ENCODE data around the gene KLF15. TPM values are rescaled to one million over a fixed set of nuclear protein-coding genes. Genes with fewer than 3 reads are reported as not detected.

KLF15 gene
- total RNA-seq, 1 experiment from 2014 or later: not detected

GRCh38 chr3:126349611-126350501 is 7.4 kb downstream of the KLF15 start:
- Histone ChIP-seq H3K27ac (ENCODE audit: low read length) (no peak overlapping the region), H2AFZ (ENCODE audit: low read length) (no peak overlapping the region), H3K4me1 (ENCODE audit: insufficient read depth, low read length) (no peaks in the 10 kb centered on the region), H3K79me2 (ENCODE audit: low read length) (no peaks in the 10 kb centered on the region), H3K4me2 (ENCODE audit: low read length) (no peak overlapping the region), H3F3A (ENCODE audit: low read length, unreplicated experiment) (no peaks in the 10 kb centered on the region), H3K9me2 (replicated peaks; ENCODE audit: low read length) (no peaks in the 10 kb centered on the region), H4K20me1 (ENCODE audit: low read length) (no peaks in the 10 kb centered on the region), H3K4me3 (ENCODE audit: low read length) (no peak overlapping the region), H3K9me3 (ENCODE audit: low read length) (no peaks in the 10 kb centered on the region), H3K36me3 (ENCODE audit: low read depth, low read length) (no peaks in the 10 kb centered on the region), H3K9ac (ENCODE audit: low read length) (no peak overlapping the region), H3K27me3 (ENCODE audit: low read length) (no peaks in the 10 kb centered on the region)
- BruUV-seq (replicated peaks): no TSS peak
- TF ChIP-seq EZH2phosphoT487 (IDR thresholded peaks at IDR 0.05; ENCODE audit: borderline replicate concordance, low read length) (no peak), EZH2 (IDR thresholded peaks at IDR 0.05; ENCODE audit: low read length, unreplicated experiment) (no peak)
- TF ChIP-seq, protein P1, sequence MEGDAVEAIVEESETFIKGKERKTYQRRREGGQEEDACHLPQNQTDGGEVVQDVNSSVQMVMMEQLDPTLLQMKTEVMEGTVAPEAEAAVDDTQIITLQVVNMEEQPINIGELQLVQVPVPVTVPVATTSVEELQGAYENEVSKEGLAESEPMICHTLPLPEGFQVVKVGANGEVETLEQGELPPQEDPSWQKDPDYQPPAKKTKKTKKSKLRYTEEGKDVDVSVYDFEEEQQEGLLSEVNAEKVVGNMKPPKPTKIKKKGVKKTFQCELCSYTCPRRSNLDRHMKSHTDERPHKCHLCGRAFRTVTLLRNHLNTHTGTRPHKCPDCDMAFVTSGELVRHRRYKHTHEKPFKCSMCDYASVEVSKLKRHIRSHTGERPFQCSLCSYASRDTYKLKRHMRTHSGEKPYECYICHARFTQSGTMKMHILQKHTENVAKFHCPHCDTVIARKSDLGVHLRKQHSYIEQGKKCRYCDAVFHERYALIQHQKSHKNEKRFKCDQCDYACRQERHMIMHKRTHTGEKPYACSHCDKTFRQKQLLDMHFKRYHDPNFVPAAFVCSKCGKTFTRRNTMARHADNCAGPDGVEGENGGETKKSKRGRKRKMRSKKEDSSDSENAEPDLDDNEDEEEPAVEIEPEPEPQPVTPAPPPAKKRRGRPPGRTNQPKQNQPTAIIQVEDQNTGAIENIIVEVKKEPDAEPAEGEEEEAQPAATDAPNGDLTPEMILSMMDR (conservative IDR thresholded peaks at IDR 0.05; ENCODE audit: low read depth, low read length): no peak
- intact Hi-C loops (cut with micrococcal nuclease): no loop called here
- POLR2A ChIA-PET (ENCODE audit: unreplicated experiment): no interaction called here
- no peak for ATAC-seq
- DNase-seq: no peak
- CTCF ChIA-PET: no interaction called here

GRCh38 chr3:126349071-126349470 is 8.1 kb downstream of the KLF15 start:
- no peak overlapping the region for H3K4me2 ChIP-seq (ENCODE audit: low read length)
- no peaks in the 10 kb centered on the region for H3F3A ChIP-seq (ENCODE audit: low read length, unreplicated experiment)
- no peaks in the 10 kb centered on the region for H3K36me3 ChIP-seq (ENCODE audit: low read depth, low read length)
- TF ChIP-seq EZH2 (IDR thresholded peaks at IDR 0.05; ENCODE audit: low read length, unreplicated experiment) (no peak), EZH2phosphoT487 (IDR thresholded peaks at IDR 0.05; ENCODE audit: borderline replicate concordance, low read length) (no peak)
- TF ChIP-seq, protein P1 (conservative IDR thresholded peaks at IDR 0.05; ENCODE audit: low read depth, low read length): no peak
- H3K4me1 ChIP-seq (ENCODE audit: insufficient read depth, low read length): no peaks in the 10 kb centered on the region
- H3K9me3 ChIP-seq (ENCODE audit: low read length): no peaks in the 10 kb centered on the region
- no peaks in the 10 kb centered on the region for H3K9me2 ChIP-seq (replicated peaks; ENCODE audit: low read length)
- H3K27ac ChIP-seq (ENCODE audit: low read length): no peak overlapping the region
- H3K4me3 ChIP-seq (ENCODE audit: low read length): no peak overlapping the region
- no peaks in the 10 kb centered on the region for H3K79me2 ChIP-seq (ENCODE audit: low read length)
- H3K27me3 ChIP-seq (ENCODE audit: low read length): no peaks in the 10 kb centered on the region
- POLR2A ChIA-PET (ENCODE audit: unreplicated experiment): no interaction called here
- CTCF ChIA-PET: no interaction called here
- H4K20me1 ChIP-seq (ENCODE audit: low read length): no peaks in the 10 kb centered on the region
- no peak overlapping the region for H2AFZ ChIP-seq (ENCODE audit: low read length)
- intact Hi-C loops (cut with micrococcal nuclease): no loop called here
- BruUV-seq (replicated peaks): no TSS peak
- DNase-seq (no peak), ATAC-seq (no peak)
- no peak overlapping the region for H3K9ac ChIP-seq (ENCODE audit: low read length)

- Histone ChIP-seq H3K27me3 (ENCODE audit: low read length) (no peaks in the 10 kb centered on the region), H3K36me3 (ENCODE audit: low read depth, low read length) (no peaks in the 10 kb centered on the region), H3K9ac (ENCODE audit: low read length) (no peak overlapping the region), H3F3A (ENCODE audit: low read length, unreplicated experiment) (no peaks in the 10 kb centered on the region), H3K79me2 (ENCODE audit: low read length) (no peaks in the 10 kb centered on the region), H3K9me3 (ENCODE audit: low read length) (no peaks in the 10 kb centered on the region), H2AFZ (ENCODE audit: low read length) (no peak overlapping the region), H3K4me1 (ENCODE audit: insufficient read depth, low read length) (no peaks in the 10 kb centered on the region), H4K20me1 (ENCODE audit: low read length) (no peaks in the 10 kb centered on the region), H3K27ac (ENCODE audit: low read length) (no peak overlapping the region), H3K4me2 (ENCODE audit: low read length) (no peak overlapping the region), H3K4me3 (ENCODE audit: low read length) (no peak overlapping the region), H3K9me2 (replicated peaks; ENCODE audit: low read length) (no peaks in the 10 kb centered on the region)
- no peak for TF ChIP-seq EZH2 (IDR thresholded peaks at IDR 0.05; ENCODE audit: low read length, unreplicated experiment)
- TF ChIP-seq, protein P1 (conservative IDR thresholded peaks at IDR 0.05; ENCODE audit: low read depth, low read length): 0 out of 2 replicates have a peak, but pooled peaks have one; percentile 8
- no peak for TF ChIP-seq EZH2phosphoT487 (IDR thresholded peaks at IDR 0.05; ENCODE audit: borderline replicate concordance, low read length)
- intact Hi-C loops (cut with micrococcal nuclease): no loop called here
- ChIA-PET CTCF (interaction anchor here (0.5 kb wide), 1 partner anchor 40 kb away, joined by 8 read pairs; no protein-coding TSS in a partner anchor), POLR2A (ENCODE audit: unreplicated experiment) (no interaction called here)
- BruUV-seq (replicated peaks): no TSS peak
- DNase-seq: no peak
- ATAC-seq: no peak
Observed at GRCh38 chr3:126348308-126348920, 8.8 kb downstream of the KLF15 start.

All from PC-3 (cell line).